Stimulated activated effector memory CD8-positive, alpha-beta T cell treated with anti-CD3 and anti-CD28 coated beads, Interleukin-12 subunit alpha, Interleukin-12 subunit beta, amount 100 ng/mL, for 72 hours (primary cell): ENCODE data around the gene AMH.

Experiments
- ATAC-seq: fragments of 150-1000 bp; cut with Tn5 transposase; 2 replicates; pipeline ENCODE4 v1.10.0; 2021
- DNase-seq, 2 donors: peaks; one replicate each; pipeline ENCODE4 v3.0.0; 2021 to 2022; ENCODE audit warnings: low spot score in 2 of 2
- H3K27ac Mint-ChIP-seq: one replicate; pipeline ENCODE4 v1.8.0; 2022; ENCODE audit warnings: mild to moderate bottlenecking, mixed read lengths
- H3K36me3 Mint-ChIP-seq: one replicate; pipeline ENCODE4 v1.8.0; 2022; ENCODE audit warnings: mild to moderate bottlenecking, mixed read lengths
- H3K4me1 Mint-ChIP-seq: one replicate; pipeline ENCODE4 v1.8.0; 2022; ENCODE audit warnings: mixed read lengths
- H3K4me3 Mint-ChIP-seq: one replicate; pipeline ENCODE4 v1.8.0; 2022; ENCODE audit warnings: mild to moderate bottlenecking, mixed read lengths
- H3K9me3 Mint-ChIP-seq: one replicate; pipeline ENCODE4 v1.8.0; 2022; ENCODE audit warnings: mixed read lengths

Gene AMH

GRCh38 chr19:2228157-2229030, 20.7 kb upstream of the AMH start:
- peaks cover 98% of the 10 kb centered on the region for H3K36me3 Mint-ChIP-seq

GRCh38 chr19:2229103-2230032, 19.8 kb upstream of the AMH start:
- no peaks in the 10 kb centered on the region for H3K9me3 Mint-ChIP-seq
- H3K27ac Mint-ChIP-seq, result peak overlapping the region; percentile 68
- H3K4me3 Mint-ChIP-seq, result no peak overlapping the region
- ATAC-seq (no peak), DNase-seq (no peak)
- H3K36me3 Mint-ChIP-seq, result peaks cover 98% of the 10 kb centered on the region
- peaks cover 16% of the 10 kb centered on the region for H3K4me1 Mint-ChIP-seq

More at GRCh38 chr19:2228157-2229030, 20.7 kb upstream of the AMH start:
- Mint-ChIP-seq H3K27ac (peak overlapping the region; percentile 68), H3K4me1 (peaks cover 18% of the 10 kb centered on the region), H3K4me3 (no peak overlapping the region), H3K9me3 (no peaks in the 10 kb centered on the region)
- DNase-seq, result no peak
- ATAC-seq, result no peak

GRCh38 chr19:2230033-2230531, 19.0 kb upstream of the AMH start:
- H3K4me1 Mint-ChIP-seq, result peaks cover 24% of the 10 kb centered on the region
- DNase-seq (no peak), ATAC-seq (no peak)
- peak overlapping the region; percentile 86 for H3K27ac Mint-ChIP-seq
- H3K9me3 Mint-ChIP-seq, result no peaks in the 10 kb centered on the region
- peaks cover 98% of the 10 kb centered on the region for H3K36me3 Mint-ChIP-seq
- no peak overlapping the region for H3K4me3 Mint-ChIP-seq

GRCh38 chr19:2230807-2231533, 18.2 kb upstream of the AMH start:
- no peak for ATAC-seq
- H3K27ac Mint-ChIP-seq, result peak overlapping the region; percentile 100
- H3K4me1 Mint-ChIP-seq, result peaks cover 28% of the 10 kb centered on the region
- peaks cover 96% of the 10 kb centered on the region for H3K36me3 Mint-ChIP-seq
- no peak overlapping the region for H3K4me3 Mint-ChIP-seq
- no peaks in the 10 kb centered on the region for H3K9me3 Mint-ChIP-seq
- no peak for DNase-seq

GRCh38 chr19:2231621-2232221, 17.4 kb upstream of the AMH start:
- H3K27ac Mint-ChIP-seq, result peak overlapping the region; percentile 100
- no peak overlapping the region for H3K4me3 Mint-ChIP-seq

GRCh38 chr19:2232286-2233151, 16.6 kb upstream of the AMH start:
- Mint-ChIP-seq H3K4me3 (no peak overlapping the region), H3K27ac (peak overlapping the region; percentile 100), H3K4me1 (peaks cover 39% of the 10 kb centered on the region), H3K9me3 (no peaks in the 10 kb centered on the region), H3K36me3 (peaks cover 98% of the 10 kb centered on the region)
- ATAC-seq, result no peak
- DNase-seq, result no peak

More at GRCh38 chr19:2231621-2232221, 17.4 kb upstream of the AMH start:
- DNase-seq, result no peak
- H3K9me3 Mint-ChIP-seq, result no peaks in the 10 kb centered on the region
- H3K4me1 Mint-ChIP-seq, result peaks cover 35% of the 10 kb centered on the region
- no peak for ATAC-seq
- H3K36me3 Mint-ChIP-seq, result peaks cover 97% of the 10 kb centered on the region

GRCh38 chr19:2233601-2234280, 15.4 kb upstream of the AMH start:
- peaks cover 98% of the 10 kb centered on the region for H3K36me3 Mint-ChIP-seq
- H3K27ac Mint-ChIP-seq, result peak overlapping the region; percentile 100

GRCh38 chr19:2234996-2235380, 14.1 kb upstream of the AMH start:
- Mint-ChIP-seq H3K9me3 (no peaks in the 10 kb centered on the region), H3K4me1 (peaks cover 58% of the 10 kb centered on the region), H3K27ac (peak overlapping the region; percentile 100), H3K36me3 (peaks cover 98% of the 10 kb centered on the region), H3K4me3 (peak overlapping the region; percentile 98)
- no peak for ATAC-seq
- DNase-seq, result no peak

More at GRCh38 chr19:2233601-2234280, 15.4 kb upstream of the AMH start:
- Mint-ChIP-seq H3K4me1 (peaks cover 49% of the 10 kb centered on the region), H3K4me3 (peak overlapping the region; percentile 98), H3K9me3 (no peaks in the 10 kb centered on the region)
- no peak for DNase-seq
- no peak for ATAC-seq

GRCh38 chr19:2235381-2236063, 13.6 kb upstream of the AMH start:
- H3K9me3 Mint-ChIP-seq, result no peaks in the 10 kb centered on the region
- ATAC-seq (peak; percentile 19), DNase-seq (peak in 1 of 2 donors; percentile 67)
- H3K4me1 Mint-ChIP-seq, result peaks cover 64% of the 10 kb centered on the region
- H3K36me3 Mint-ChIP-seq, result peaks cover 98% of the 10 kb centered on the region
- peak overlapping the region; percentile 98 for H3K4me3 Mint-ChIP-seq
- H3K27ac Mint-ChIP-seq, result peak overlapping the region; percentile 100

- Mint-ChIP-seq H3K4me3 (peak overlapping the region; percentile 98), H3K4me1 (peaks cover 68% of the 10 kb centered on the region), H3K36me3 (peaks cover 98% of the 10 kb centered on the region), H3K27ac (peak overlapping the region; percentile 100), H3K9me3 (no peaks in the 10 kb centered on the region)
- DNase-seq (no peak), ATAC-seq (no peak)
Measured at GRCh38 chr19:2236064-2236313, 13.1 kb upstream of the AMH start.

- Mint-ChIP-seq H3K27ac (peak within 1 kb of the TSS; percentile 100), H3K9me3 (no peaks in the 10 kb centered on the region), H3K36me3 (peaks cover 98% of the 10 kb centered on the region), H3K4me3 (peak within 1 kb of the TSS; percentile 98), H3K4me1 (peaks cover 73% of the 10 kb centered on the region)
- peak; percentile 100 for DNase-seq
- peak; percentile 84 for ATAC-seq
Measured at GRCh38 chr19:2236314-2237050, 12.6 kb upstream of the AMH start, which contains the start of the genes PLEKHJ1 and SF3A2. TSS of gene PLEKHJ1 (minus strand) at chr19:2236329. CDS start at chr19:2236248, 81 bp downstream. TSS of gene SF3A2 (plus strand) at chr19:2236824. CDS start at chr19:2243419, 6,595 bp downstream.
